HepG2 (cell line): ENCODE data around the gene ENTREP3. TPM values are rescaled to one million over a fixed set of nuclear protein-coding genes. Genes with fewer than 3 reads are reported as not detected.

Source experiments
- HOXA3 ChIP-seq: sonication (generic); formaldehyde crosslinking; IDR thresholded peaks from 2 replicates; pipeline ENCODE4 v1.5.0; 2020; ENCODE audit warnings: missing genetic modification reagents
- KAT7 ChIP-seq: IDR thresholded peaks from 2 replicates; pipeline ENCODE4 v1.6.1; 2018; ENCODE audit warnings: borderline replicate concordance, missing compliant biosample characterization
- KLF9 ChIP-seq: IDR thresholded peaks from 2 replicates; pipeline ENCODE4 v1.6.1; 2016; ENCODE audit warnings: low read depth
- NR2C2 ChIP-seq: sonication (generic); formaldehyde crosslinking; IDR thresholded peaks from 2 replicates; pipeline ENCODE4 v1.4.0; 2020; ENCODE audit warnings: missing genetic modification reagents, mild to moderate bottlenecking, moderate library complexity, borderline replicate concordance
- PCBP1 ChIP-seq: fragments of 200-400 bp; formaldehyde crosslinking; IDR thresholded peaks from 2 replicates; pipeline ENCODE4 v1.6.1; 2017; ENCODE audit warnings: mild to moderate bottlenecking, low read depth, low read length, borderline replicate concordance
- SIN3A ChIP-seq: IDR thresholded peaks from 2 replicates; pipeline ENCODE4 v1.6.1; 2011; ENCODE audit warnings: low read depth, mild to moderate bottlenecking, control low read depth, low read length, borderline replicate concordance
- WIZ ChIP-seq: sonication (generic); formaldehyde crosslinking; IDR thresholded peaks from 2 replicates; pipeline ENCODE4 v1.5.1; 2020; ENCODE audit warnings: mild to moderate bottlenecking, missing genetic modification reagents
- ZBTB39 ChIP-seq: sonication (generic); formaldehyde crosslinking; IDR thresholded peaks from 2 replicates; pipeline ENCODE4 v1.5.0; 2020; ENCODE audit warnings: missing genetic modification reagents
- ZNF225 ChIP-seq: sonication (generic); formaldehyde crosslinking; IDR thresholded peaks from 2 replicates; pipeline ENCODE4 v1.4.0; 2020; ENCODE audit warnings: mild to moderate bottlenecking, missing genetic modification reagents
- ZNF234 ChIP-seq: sonication (generic); formaldehyde crosslinking; conservative IDR thresholded peaks from 2 replicates; pipeline ENCODE4 v1.5.1; 2020; ENCODE audit warnings: mild to moderate bottlenecking, missing genetic modification reagents
- ZNF331 ChIP-seq: sonication (generic); formaldehyde crosslinking; IDR thresholded peaks from 2 replicates; pipeline ENCODE4 v1.4.0; 2020; ENCODE audit warnings: missing genetic modification reagents
- ZNF740 ChIP-seq: sonication (generic); formaldehyde crosslinking; IDR thresholded peaks from 2 replicates; pipeline ENCODE4 v1.4.0; 2020; ENCODE audit warnings: missing genetic modification reagents
- ZNF891 ChIP-seq: sonication (generic); formaldehyde crosslinking; IDR thresholded peaks from 2 replicates; pipeline ENCODE4 v1.5.0; 2020; ENCODE audit warnings: mild to moderate bottlenecking, missing genetic modification reagents
- polyA plus RNA-seq, 8 experiments: library from polyadenylated mRNA; depleted of rRNA in 3 of 8; stranded (reverse) in 7 of 8; unstranded in 1 of 8; fragments of >200 nt; fragmentation: Illumina TruSeq in 4 of 8; extraction: Trizol in 4 of 8; gene quantifications; 2 replicates each; pipeline versions ENCODE4 v1.2.1 to v1.2.3, GENCODE V29; 2011 to 2016; ENCODE audit warnings: low read depth in 4 of 8, missing spikeins in 1 of 8, mixed read lengths in 1 of 8; ENCODE audit not compliant: insufficient read depth in 1 of 8
- total RNA-seq, 5 experiments: library from RNA; depleted of rRNA; stranded (reverse); fragments of >200 nt; fragmentation: Illumina TruSeq; extraction: Trizol; gene quantifications; 2 replicates each; pipeline ENCODE4 v1.2.3, GENCODE V29; 2016; ENCODE audit warnings: low read depth in 1 of 5
- TF ChIP-seq, protein P1 (sequence below): sonication (generic); formaldehyde crosslinking; IDR thresholded peaks from 2 replicates; pipeline ENCODE4 v1.5.1; 2020; ENCODE audit warnings: mild to moderate bottlenecking, missing genetic modification reagents, moderate library complexity
- TF ChIP-seq, protein P2 (sequence below): sonication (generic); formaldehyde crosslinking; IDR thresholded peaks from 2 replicates; pipeline ENCODE4; 2020; ENCODE audit warnings: missing genetic modification reagents, mild to moderate bottlenecking, borderline replicate concordance
- TF ChIP-seq, protein P3 (sequence below): sonication (generic); formaldehyde crosslinking; IDR thresholded peaks from 2 replicates; pipeline ENCODE4 v1.5.0; 2020; ENCODE audit warnings: mild to moderate bottlenecking, missing genetic modification reagents

The ENTREP3 gene
- total and polyA plus RNA-seq, 2 of the 13 experiments (the other 11 are each of a cell fraction or from before 2014, with no cell fraction given): 4.1 to 9.9 TPM

GRCh38 chr1:155261852-155262673, 6.8 kb upstream of the ENTREP3 start, which contains the start of gene SCAMP3 (continued):
- TF ChIP-seq ZBTB39 (CRISPR knock-in tag): no peak
- TF ChIP-seq ZNF225 (CRISPR knock-in tag): peak; percentile 73
- TF ChIP-seq KAT7: peak; percentile 84; the same call in 1 of the 2 replicates
- TF ChIP-seq ZNF234: no peak
- peak; percentile 96 for TF ChIP-seq ZNF891 (CRISPR knock-in tag)
- peak; percentile 80 for TF ChIP-seq WIZ (CRISPR knock-in tag)
- TF ChIP-seq ZNF331: no peak; the same call in 1 of the 2 replicates
- TF ChIP-seq KLF9 (CRISPR knock-in tag): peak; percentile 25; the same call in 1 of the 2 replicates
- no peak for TF ChIP-seq PCBP1
- 0 out of 2 replicates have a peak, but pooled peaks have one; percentile 29 for TF ChIP-seq ZNF740 (CRISPR knock-in tag)
- TF ChIP-seq, protein P1, sequence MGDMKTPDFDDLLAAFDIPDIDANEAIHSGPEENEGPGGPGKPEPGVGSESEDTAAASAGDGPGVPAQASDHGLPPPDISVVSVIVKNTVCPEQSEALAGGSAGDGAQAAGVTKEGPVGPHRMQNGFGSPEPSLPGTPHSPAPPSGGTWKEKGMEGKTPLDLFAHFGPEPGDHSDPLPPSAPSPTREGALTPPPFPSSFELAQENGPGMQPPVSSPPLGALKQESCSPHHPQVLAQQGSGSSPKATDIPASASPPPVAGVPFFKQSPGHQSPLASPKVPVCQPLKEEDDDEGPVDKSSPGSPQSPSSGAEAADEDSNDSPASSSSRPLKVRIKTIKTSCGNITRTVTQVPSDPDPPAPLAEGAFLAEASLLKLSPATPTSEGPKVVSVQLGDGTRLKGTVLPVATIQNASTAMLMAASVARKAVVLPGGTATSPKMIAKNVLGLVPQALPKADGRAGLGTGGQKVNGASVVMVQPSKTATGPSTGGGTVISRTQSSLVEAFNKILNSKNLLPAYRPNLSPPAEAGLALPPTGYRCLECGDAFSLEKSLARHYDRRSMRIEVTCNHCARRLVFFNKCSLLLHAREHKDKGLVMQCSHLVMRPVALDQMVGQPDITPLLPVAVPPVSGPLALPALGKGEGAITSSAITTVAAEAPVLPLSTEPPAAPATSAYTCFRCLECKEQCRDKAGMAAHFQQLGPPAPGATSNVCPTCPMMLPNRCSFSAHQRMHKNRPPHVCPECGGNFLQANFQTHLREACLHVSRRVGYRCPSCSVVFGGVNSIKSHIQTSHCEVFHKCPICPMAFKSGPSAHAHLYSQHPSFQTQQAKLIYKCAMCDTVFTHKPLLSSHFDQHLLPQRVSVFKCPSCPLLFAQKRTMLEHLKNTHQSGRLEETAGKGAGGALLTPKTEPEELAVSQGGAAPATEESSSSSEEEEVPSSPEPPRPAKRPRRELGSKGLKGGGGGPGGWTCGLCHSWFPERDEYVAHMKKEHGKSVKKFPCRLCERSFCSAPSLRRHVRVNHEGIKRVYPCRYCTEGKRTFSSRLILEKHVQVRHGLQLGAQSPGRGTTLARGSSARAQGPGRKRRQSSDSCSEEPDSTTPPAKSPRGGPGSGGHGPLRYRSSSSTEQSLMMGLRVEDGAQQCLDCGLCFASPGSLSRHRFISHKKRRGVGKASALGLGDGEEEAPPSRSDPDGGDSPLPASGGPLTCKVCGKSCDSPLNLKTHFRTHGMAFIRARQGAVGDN (CRISPR knock-in tag): peak; percentile 97
- TF ChIP-seq NR2C2 (CRISPR knock-in tag): peak; percentile 81
- peak; percentile 84 for TF ChIP-seq SIN3A
- TF ChIP-seq, protein P2, sequence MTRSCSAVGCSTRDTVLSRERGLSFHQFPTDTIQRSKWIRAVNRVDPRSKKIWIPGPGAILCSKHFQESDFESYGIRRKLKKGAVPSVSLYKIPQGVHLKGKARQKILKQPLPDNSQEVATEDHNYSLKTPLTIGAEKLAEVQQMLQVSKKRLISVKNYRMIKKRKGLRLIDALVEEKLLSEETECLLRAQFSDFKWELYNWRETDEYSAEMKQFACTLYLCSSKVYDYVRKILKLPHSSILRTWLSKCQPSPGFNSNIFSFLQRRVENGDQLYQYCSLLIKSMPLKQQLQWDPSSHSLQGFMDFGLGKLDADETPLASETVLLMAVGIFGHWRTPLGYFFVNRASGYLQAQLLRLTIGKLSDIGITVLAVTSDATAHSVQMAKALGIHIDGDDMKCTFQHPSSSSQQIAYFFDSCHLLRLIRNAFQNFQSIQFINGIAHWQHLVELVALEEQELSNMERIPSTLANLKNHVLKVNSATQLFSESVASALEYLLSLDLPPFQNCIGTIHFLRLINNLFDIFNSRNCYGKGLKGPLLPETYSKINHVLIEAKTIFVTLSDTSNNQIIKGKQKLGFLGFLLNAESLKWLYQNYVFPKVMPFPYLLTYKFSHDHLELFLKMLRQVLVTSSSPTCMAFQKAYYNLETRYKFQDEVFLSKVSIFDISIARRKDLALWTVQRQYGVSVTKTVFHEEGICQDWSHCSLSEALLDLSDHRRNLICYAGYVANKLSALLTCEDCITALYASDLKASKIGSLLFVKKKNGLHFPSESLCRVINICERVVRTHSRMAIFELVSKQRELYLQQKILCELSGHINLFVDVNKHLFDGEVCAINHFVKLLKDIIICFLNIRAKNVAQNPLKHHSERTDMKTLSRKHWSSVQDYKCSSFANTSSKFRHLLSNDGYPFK (CRISPR knock-in tag): peak; percentile 91
- TF ChIP-seq, protein P3, sequence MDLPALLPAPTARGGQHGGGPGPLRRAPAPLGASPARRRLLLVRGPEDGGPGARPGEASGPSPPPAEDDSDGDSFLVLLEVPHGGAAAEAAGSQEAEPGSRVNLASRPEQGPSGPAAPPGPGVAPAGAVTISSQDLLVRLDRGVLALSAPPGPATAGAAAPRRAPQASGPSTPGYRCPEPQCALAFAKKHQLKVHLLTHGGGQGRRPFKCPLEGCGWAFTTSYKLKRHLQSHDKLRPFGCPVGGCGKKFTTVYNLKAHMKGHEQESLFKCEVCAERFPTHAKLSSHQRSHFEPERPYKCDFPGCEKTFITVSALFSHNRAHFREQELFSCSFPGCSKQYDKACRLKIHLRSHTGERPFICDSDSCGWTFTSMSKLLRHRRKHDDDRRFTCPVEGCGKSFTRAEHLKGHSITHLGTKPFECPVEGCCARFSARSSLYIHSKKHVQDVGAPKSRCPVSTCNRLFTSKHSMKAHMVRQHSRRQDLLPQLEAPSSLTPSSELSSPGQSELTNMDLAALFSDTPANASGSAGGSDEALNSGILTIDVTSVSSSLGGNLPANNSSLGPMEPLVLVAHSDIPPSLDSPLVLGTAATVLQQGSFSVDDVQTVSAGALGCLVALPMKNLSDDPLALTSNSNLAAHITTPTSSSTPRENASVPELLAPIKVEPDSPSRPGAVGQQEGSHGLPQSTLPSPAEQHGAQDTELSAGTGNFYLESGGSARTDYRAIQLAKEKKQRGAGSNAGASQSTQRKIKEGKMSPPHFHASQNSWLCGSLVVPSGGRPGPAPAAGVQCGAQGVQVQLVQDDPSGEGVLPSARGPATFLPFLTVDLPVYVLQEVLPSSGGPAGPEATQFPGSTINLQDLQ: no peak
- peak; percentile 76 for TF ChIP-seq HOXA3 (CRISPR knock-in tag)
